ENCODE results near the gene PYGO1.
"Not testable (repeated sequence)": the region's sequence is repeated elsewhere in the genome, so short reads cannot be mapped to it uniquely, and the experiment has no call there.

Gene PYGO1

GRCh38 chr15:55499151-55499550 lies 89.0 kb downstream of the PYGO1 start:
- DNase-seq, result no peak

GRCh38 chr15:55498109-55498938 lies 89.8 kb downstream of the PYGO1 start:
- peak; percentile 54 for DNase-seq

- DNase-seq, result no peak
Measured at GRCh38 chr15:55496716-55497115, 91.4 kb downstream of the PYGO1 start.

GRCh38 chr15:55494931-55495330 lies 93.2 kb downstream of the PYGO1 start:
- DNase-seq, result no peak

GRCh38 chr15:55488952-55489600 lies 99.1 kb downstream of the PYGO1 start:
- not testable (repeated sequence) for DNase-seq
